GM18907 (cell line): ENCODE data around the gene TAX1BP3.
"Not testable (repeated sequence)": the region's sequence is repeated elsewhere in the genome, so short reads cannot be mapped to it uniquely, and the experiment has no call there.

ENCODE experiments used
- ATAC-seq: cut with Tn5 transposase; IDR thresholded peaks from one replicate; pipeline ENCODE4 v1.9.1; 2021; ENCODE audit warnings: mild to moderate bottlenecking, moderate library complexity; ENCODE audit not compliant: unreplicated experiment

TAX1BP3 gene

GRCh38 chr17:3668279-3669084 is at the start of gene TAX1BP3, which contains the start of gene EMC6:
Gene TAX1BP3, minus strand, starts transcription at chr17:3668578. Its CDS starts 52 bp downstream, at chr17:3668526.
Gene EMC6, plus strand, starts transcription at chr17:3668812. Its CDS starts 335 bp downstream, at chr17:3669147.
- peak; percentile 83 for ATAC-seq

- no peak for ATAC-seq
These were observed 46.9 kb upstream of the TAX1BP3 start for GRCh38 chr17:3715296-3715695.

GRCh38 chr17:3712811-3713463 is 44.6 kb upstream of the TAX1BP3 start:
- ATAC-seq, result no peak

- ATAC-seq, result peak; percentile 88
These were observed 42.6 kb upstream of the TAX1BP3 start for GRCh38 chr17:3710951-3711383.

GRCh38 chr17:3708366-3708765 is 40.0 kb upstream of the TAX1BP3 start:
- ATAC-seq, result no peak

GRCh38 chr17:3705718-3705984 is 37.3 kb upstream of the TAX1BP3 start:
- not testable (repeated sequence) for ATAC-seq

- ATAC-seq, result no peak
These were observed 36.7 kb upstream of the TAX1BP3 start for GRCh38 chr17:3704931-3705717.

GRCh38 chr17:3702041-3702539 is 33.7 kb upstream of the TAX1BP3 start:
- ATAC-seq, result not testable (repeated sequence)

GRCh38 chr17:3699951-3700350 is 31.6 kb upstream of the TAX1BP3 start:
- no peak for ATAC-seq

GRCh38 chr17:3698139-3698538 is 29.8 kb upstream of the TAX1BP3 start:
- ATAC-seq, result no peak

GRCh38 chr17:3697103-3697476 is 28.7 kb upstream of the TAX1BP3 start:
- ATAC-seq, result no peak

- ATAC-seq, result peak; percentile 23
These were observed 27.5 kb upstream of the TAX1BP3 start, which contains the start of gene P2RX5 for GRCh38 chr17:3695723-3696411. Gene P2RX5, minus strand, starts transcription at chr17:3696155. Its CDS starts 150 bp downstream, at chr17:3696005.

GRCh38 chr17:3695129-3695722 is 26.8 kb upstream of the TAX1BP3 start:
- ATAC-seq, result peak; percentile 28

- ATAC-seq, result peak; percentile 51
These were observed 25.5 kb upstream of the TAX1BP3 start for GRCh38 chr17:3693829-3694231.

- ATAC-seq, result no peak
These were observed 24.8 kb upstream of the TAX1BP3 start for GRCh38 chr17:3693141-3693540.

GRCh38 chr17:3692346-3692745 is 24.0 kb upstream of the TAX1BP3 start:
- no peak for ATAC-seq

GRCh38 chr17:3691617-3692067 is 23.3 kb upstream of the TAX1BP3 start:
- no peak for ATAC-seq

GRCh38 chr17:3690094-3690715 is 21.8 kb upstream of the TAX1BP3 start:
- ATAC-seq, result no peak

GRCh38 chr17:3689262-3690093 is 21.1 kb upstream of the TAX1BP3 start:
- ATAC-seq, result no peak
